T47D (cell line): ENCODE measurements around the gene REEP1.
"Not testable (repeated sequence)": the region's sequence is repeated elsewhere in the genome, so short reads cannot be mapped to it uniquely, and the experiment has no call there.

ENCODE experiments used
- DNase-seq, 2 experiments: peaks; one replicate each; pipeline versions ENCODE4 v3.0.0 to v3.0.0-alpha.2; 2011 to 2012; ENCODE audit warnings: low read depth in 1 of 2, low spot score in 1 of 2
- JUND ChIP-seq: IDR thresholded peaks from 2 replicates; pipeline ENCODE4 v1.6.1; 2012; ENCODE audit warnings: low read depth
- in situ Hi-C: cut with HindIII; loops from 2 replicates; pipeline ENCODE4 v1.10.0; 2016; ENCODE audit warnings: low sequenced_read_pairs, low pct_unique_long_range_greater_than_20kb

The REEP1 gene

GRCh38 chr2:86364894-86365293, 27.5 kb upstream of the REEP1 start:
- TF ChIP-seq JUND = no peak
- no peak for DNase-seq
- in situ Hi-C loops = no loop called here

- no peak for TF ChIP-seq JUND
- no peak for DNase-seq
- in situ Hi-C loops = no loop called here
Measured at GRCh38 chr2:86360776-86361175, 23.4 kb upstream of the REEP1 start.

GRCh38 chr2:86358957-86359356, 21.5 kb upstream of the REEP1 start:
- no peak for DNase-seq
- no peak for TF ChIP-seq JUND
- in situ Hi-C loops = no loop called here

GRCh38 chr2:86357392-86357963, 20.1 kb upstream of the REEP1 start:
- no peak for TF ChIP-seq JUND
- in situ Hi-C loops = no loop called here
- DNase-seq = no peak

- DNase-seq = no peak
- no peak for TF ChIP-seq JUND
- in situ Hi-C loops = no loop called here
Measured at GRCh38 chr2:86352727-86353221, 15.3 kb upstream of the REEP1 start.

- no peak for DNase-seq
- in situ Hi-C loops = no loop called here
Measured at GRCh38 chr2:86352137-86352726, 14.8 kb upstream of the REEP1 start.

GRCh38 chr2:86350751-86351150, 13.3 kb upstream of the REEP1 start:
- no peak for TF ChIP-seq JUND
- DNase-seq = no peak
- in situ Hi-C loops = no loop called here

More at GRCh38 chr2:86352137-86352726, 14.8 kb upstream of the REEP1 start:
- no peak for TF ChIP-seq JUND

GRCh38 chr2:86347401-86347800, 10.0 kb upstream of the REEP1 start:
- in situ Hi-C loops = no loop called here
- TF ChIP-seq JUND = no peak
- no peak for DNase-seq

GRCh38 chr2:86345783-86346370, 8.5 kb upstream of the REEP1 start:
- in situ Hi-C loops, DNase-seq: not testable (repeated sequence)

GRCh38 chr2:86344404-86344803, 7.0 kb upstream of the REEP1 start:
- DNase-seq = no peak
- TF ChIP-seq JUND = no peak
- in situ Hi-C loops = no loop called here

GRCh38 chr2:86342488-86342887, 5.1 kb upstream of the REEP1 start:
- no peak for DNase-seq
- in situ Hi-C loops = no loop called here
- no peak for TF ChIP-seq JUND

GRCh38 chr2:86341470-86341869, 4.0 kb upstream of the REEP1 start:
- in situ Hi-C loops = no loop called here
- no peak for DNase-seq
- TF ChIP-seq JUND = no peak

- no peak for DNase-seq
- no peak for TF ChIP-seq JUND
- in situ Hi-C loops = no loop called here
Measured at GRCh38 chr2:86338778-86339295, 1.4 kb upstream of the REEP1 start.
